Ovary (tissue), 9 donors: Measurements from ENCODE around the gene RAPGEF2. TPM values are rescaled to one million over a fixed set of nuclear protein-coding genes. Genes with fewer than 3 reads are reported as not detected.

Experiments used
- DNase-seq, 5 donors: peaks; one replicate each; pipeline ENCODE4 v3.0.0-alpha.2; 2019 to 2020
- H3K27ac ChIP-seq, 2 donors: fragments of 200-600 bp; one replicate each; pipeline versions ENCODE4 v1.5.1 to v1.8.0; 2019 to 2022
- H3K27me3 ChIP-seq: fragments of 200-600 bp; one replicate; pipeline ENCODE4 v1.8.0; 2022
- H3K36me3 ChIP-seq: fragments of 200-600 bp; sonication (generic); one replicate; pipeline ENCODE4 v1.5.1; 2019
- H3K4me1 ChIP-seq: one replicate; pipeline ENCODE4 v1.8.1; 2013; ENCODE audit warnings: mild to moderate bottlenecking, moderate library complexity; ENCODE audit not compliant: insufficient read depth
- H3K4me3 ChIP-seq: fragments of 200-600 bp; sonication (generic); one replicate; pipeline ENCODE4 v1.5.1; 2017
- H3K9me3 ChIP-seq, 2 donors: fragments of 200-600 bp in 1 of 2; sonication (generic) in 1 of 2; one replicate each; pipeline versions ENCODE4 v1.5.1 to v1.8.1; 2013 to 2019; ENCODE audit warnings: mild to moderate bottlenecking in 1 of 2, moderate library complexity in 1 of 2
- CTCF ChIP-seq, 3 donors: fragments of 450-650 bp in 2 of 3; fragments of 200-600 bp in 1 of 3; IDR thresholded peaks; one replicate each; pipeline versions ENCODE4 v1.5.1 to v1.8.0; 2016 to 2022; ENCODE audit warnings: antibody characterized with exemption in 3 of 3, mild to moderate bottlenecking in 1 of 3
- EP300 ChIP-seq: sonication (generic); formaldehyde crosslinking; IDR thresholded peaks from one replicate; pipeline ENCODE4 v1.6.1; 2017; ENCODE audit warnings: antibody characterized with exemption
- POLR2A ChIP-seq: fragments of 450-650 bp; IDR thresholded peaks from one replicate; pipeline ENCODE4 v1.6.1; 2017; ENCODE audit warnings: antibody characterized with exemption, mild to moderate bottlenecking, moderate library complexity
- WGBS, 3 donors: extraction: QIAGEN DNeasy Blood & Tissue Kit in 1 of 3; methylation state at CpG; one replicate each; pipeline versions ENCODE4 v1.1.5 to v1.1.7; 2013 to 2017; 5-methylcytosine and 5-hydroxymethylcytosine counted together
- intact Hi-C, 4 donors: fragments of 100-400 bp; cut with DNase I; formaldehyde crosslinking; loops; one replicate each; pipeline versions ENCODE4 v1.11.0 to v1.15.1; 2022 to 2023
- polyA plus RNA-seq, 2 donors: library from polyadenylated mRNA; stranded (reverse); fragments of 200-250 nt in 1 of 2; fragments of 350-450 nt in 1 of 2; fragmentation: Illumina TruSeq in 1 of 2; extraction: RNeasy Lipid Tissue Mini Kit (QIAGEN cat#74804) in 1 of 2; gene quantifications; one replicate each; pipeline ENCODE4 v1.2.3, GENCODE V29; 2013 to 2014
- total RNA-seq, 7 donors: library from RNA; depleted of rRNA in 2 of 7; stranded (reverse); fragments of >200 nt in 2 of 7; fragmentation: NEBNext Ultra II Directional in 3 of 7; extraction: Animal tissue kit (Norgen Biotek cat#: 25700) in 3 of 7; gene quantifications; one replicate each; pipeline versions ENCODE4 v1.1.0 to v1.2.4, GENCODE V29; 2016 to 2023
- donor health status: DM: no; HTN: no; CAD: no; lungs with moderate emphysema.
- donor health status: DM: no; HTN: no; CAD: no.
- donor health status: Bipolar disorder and iron deficiency.
- donor health status: DM: yes; HTN: yes; CAD: no.
- donor health status: DM: no; HTN: no; CAD: no.
- donor health status: DM: yes; HTN: yes; CAD: no.

RAPGEF2 gene
- total and polyA plus RNA-seq, 9 donors = 11.5 to 46.5 (median 25.4) TPM

GRCh38 chr4:159197260-159197884 lies 94.5 kb downstream of the RAPGEF2 start:
- Histone ChIP-seq H3K27ac (no peak overlapping the region), H3K4me3 (no peak overlapping the region), H3K36me3 (no peaks in the 10 kb centered on the region), H3K9me3 (no peaks in the 10 kb centered on the region), H3K4me1 (no peaks in the 10 kb centered on the region), H3K27me3 (no peaks in the 10 kb centered on the region)
- 85 to 86% (median 85%) methylated on average over 4 of the region's 4 CpGs for WGBS, 3 donors
- TF ChIP-seq EP300 (no peak), POLR2A (no peak), CTCF (IDR thresholded peaks at IDR 0.05) (no peak)
- no peak for DNase-seq
- intact Hi-C loops = no loop called here

- Histone ChIP-seq H3K9me3 (no peaks in the 10 kb centered on the region), H3K4me3 (no peak overlapping the region), H3K36me3 (no peaks in the 10 kb centered on the region), H3K27me3 (no peaks in the 10 kb centered on the region), H3K27ac (no peak overlapping the region), H3K4me1 (no peaks in the 10 kb centered on the region)
- 82 to 90% (median 83%) methylated on average over 6 of the region's 6 CpGs for WGBS, 3 donors
- DNase-seq = no peak
- intact Hi-C loops = no loop called here
- TF ChIP-seq CTCF (IDR thresholded peaks at IDR 0.05) (no peak), EP300 (no peak), POLR2A (no peak)
Observed at GRCh38 chr4:159197885-159198269, 95.0 kb downstream of the RAPGEF2 start.

- Histone ChIP-seq H3K27me3 (no peaks in the 10 kb centered on the region), H3K27ac (no peak overlapping the region), H3K9me3 (no peaks in the 10 kb centered on the region), H3K36me3 (no peaks in the 10 kb centered on the region), H3K4me1 (no peaks in the 10 kb centered on the region), H3K4me3 (no peak overlapping the region)
- WGBS, 3 donors = 90 to 96% (median 96%) methylated on average over 1 of the region's 1 CpG
- intact Hi-C loops = loop anchor here in 3 of 4 donors (10.0 kb wide), 4 partner anchors 335 to 475 kb away; partner anchors contain the start of gene PPID (in 2 of the 3)
- DNase-seq = no peak
- TF ChIP-seq POLR2A = no peak
- TF ChIP-seq EP300 = no peak
- no peak for TF ChIP-seq CTCF (IDR thresholded peaks at IDR 0.05)
Observed at GRCh38 chr4:159199826-159200225, 96.9 kb downstream of the RAPGEF2 start.

GRCh38 chr4:159201168-159201567 lies 98.3 kb downstream of the RAPGEF2 start:
- H3K27me3 ChIP-seq = no peaks in the 10 kb centered on the region
- no peaks in the 10 kb centered on the region for H3K9me3 ChIP-seq
- H3K4me1 ChIP-seq = no peaks in the 10 kb centered on the region
- no peak for TF ChIP-seq POLR2A
- no peak for TF ChIP-seq EP300
- TF ChIP-seq CTCF (IDR thresholded peaks at IDR 0.05) = no peak
- DNase-seq = no peak
- H3K4me3 ChIP-seq = no peak overlapping the region
- H3K36me3 ChIP-seq = no peaks in the 10 kb centered on the region
- WGBS, 3 donors = 44 to 66% (median 60%) methylated on average over 6 of the region's 6 CpGs
- intact Hi-C loops = loop anchor here in 3 of 4 donors (10.0 kb wide), 4 partner anchors 336 to 476 kb away; partner anchors contain the start of gene PPID (in 2 of the 3)
- H3K27ac ChIP-seq = no peak overlapping the region
